ENCODE results near the gene SARDH.

Gene SARDH

DNA sequence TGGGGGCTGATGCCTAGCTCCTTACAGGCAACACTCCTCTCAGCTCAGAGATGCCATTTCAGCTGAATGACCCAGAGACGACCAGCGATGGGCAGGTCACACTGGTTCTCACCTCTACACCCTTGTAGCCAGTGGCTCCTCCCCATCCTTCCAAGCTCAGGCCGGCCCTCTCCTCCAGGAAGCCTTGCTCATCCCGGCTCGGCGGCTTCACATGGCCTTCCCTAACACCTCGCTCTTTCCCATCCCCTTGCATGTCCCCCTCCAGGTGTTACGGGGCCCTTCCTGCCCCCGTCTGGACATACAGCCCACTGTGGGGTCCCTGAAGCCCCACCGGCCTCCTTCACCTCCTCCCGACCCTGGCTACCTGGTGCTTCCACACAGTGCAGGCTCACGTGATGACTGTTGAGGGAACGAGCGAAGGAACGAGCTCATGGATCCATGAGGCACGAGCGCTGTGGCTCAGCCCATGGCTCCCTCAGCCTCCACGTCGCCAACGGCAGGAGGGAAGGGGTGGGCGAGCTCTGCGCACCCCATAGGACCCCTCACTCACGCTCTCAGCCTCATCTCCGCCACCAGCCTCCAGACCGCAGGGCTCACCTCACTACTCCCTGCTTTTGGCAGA lies 45.7 kb downstream of the SARDH start:
- TF ChIP-seq, protein P1, sequence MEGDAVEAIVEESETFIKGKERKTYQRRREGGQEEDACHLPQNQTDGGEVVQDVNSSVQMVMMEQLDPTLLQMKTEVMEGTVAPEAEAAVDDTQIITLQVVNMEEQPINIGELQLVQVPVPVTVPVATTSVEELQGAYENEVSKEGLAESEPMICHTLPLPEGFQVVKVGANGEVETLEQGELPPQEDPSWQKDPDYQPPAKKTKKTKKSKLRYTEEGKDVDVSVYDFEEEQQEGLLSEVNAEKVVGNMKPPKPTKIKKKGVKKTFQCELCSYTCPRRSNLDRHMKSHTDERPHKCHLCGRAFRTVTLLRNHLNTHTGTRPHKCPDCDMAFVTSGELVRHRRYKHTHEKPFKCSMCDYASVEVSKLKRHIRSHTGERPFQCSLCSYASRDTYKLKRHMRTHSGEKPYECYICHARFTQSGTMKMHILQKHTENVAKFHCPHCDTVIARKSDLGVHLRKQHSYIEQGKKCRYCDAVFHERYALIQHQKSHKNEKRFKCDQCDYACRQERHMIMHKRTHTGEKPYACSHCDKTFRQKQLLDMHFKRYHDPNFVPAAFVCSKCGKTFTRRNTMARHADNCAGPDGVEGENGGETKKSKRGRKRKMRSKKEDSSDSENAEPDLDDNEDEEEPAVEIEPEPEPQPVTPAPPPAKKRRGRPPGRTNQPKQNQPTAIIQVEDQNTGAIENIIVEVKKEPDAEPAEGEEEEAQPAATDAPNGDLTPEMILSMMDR (conservative IDR thresholded peaks at IDR 0.05; ENCODE audit: low read depth): no peak
- H3K27ac ChIP-seq: no peak overlapping the region
- CTCF ChIA-PET: no interaction called here
- POLR2A ChIA-PET (ENCODE audit: low non-redundant PET): no interaction called here
- DNase-seq (ENCODE audit: low spot score): no peak

GRCh38 chr9:133691626-133692363 lies 46.4 kb downstream of the SARDH start:
- TF ChIP-seq, protein P1 (conservative IDR thresholded peaks at IDR 0.05; ENCODE audit: low read depth): no peak
- ChIA-PET CTCF (no interaction called here), POLR2A (ENCODE audit: low non-redundant PET) (no interaction called here)
- H3K27ac ChIP-seq: no peak overlapping the region
- no peak for DNase-seq (ENCODE audit: low spot score)

GRCh38 chr9:133691191-133691590 lies 47.0 kb downstream of the SARDH start:
- CTCF ChIA-PET: no interaction called here
- TF ChIP-seq, protein P1 (conservative IDR thresholded peaks at IDR 0.05; ENCODE audit: low read depth): no peak
- POLR2A ChIA-PET (ENCODE audit: low non-redundant PET): no interaction called here
- DNase-seq (ENCODE audit: low spot score): no peak
- H3K27ac ChIP-seq: no peak overlapping the region

- POLR2A ChIA-PET (ENCODE audit: low non-redundant PET): no interaction called here
- CTCF ChIA-PET: no interaction called here
- TF ChIP-seq, protein P1 (conservative IDR thresholded peaks at IDR 0.05; ENCODE audit: low read depth): no peak
- no peak overlapping the region for H3K27ac ChIP-seq
- DNase-seq (ENCODE audit: low spot score): peak; percentile 34
Observed at GRCh38 chr9:133690081-133690561, 48.0 kb downstream of the SARDH start.

DNA sequence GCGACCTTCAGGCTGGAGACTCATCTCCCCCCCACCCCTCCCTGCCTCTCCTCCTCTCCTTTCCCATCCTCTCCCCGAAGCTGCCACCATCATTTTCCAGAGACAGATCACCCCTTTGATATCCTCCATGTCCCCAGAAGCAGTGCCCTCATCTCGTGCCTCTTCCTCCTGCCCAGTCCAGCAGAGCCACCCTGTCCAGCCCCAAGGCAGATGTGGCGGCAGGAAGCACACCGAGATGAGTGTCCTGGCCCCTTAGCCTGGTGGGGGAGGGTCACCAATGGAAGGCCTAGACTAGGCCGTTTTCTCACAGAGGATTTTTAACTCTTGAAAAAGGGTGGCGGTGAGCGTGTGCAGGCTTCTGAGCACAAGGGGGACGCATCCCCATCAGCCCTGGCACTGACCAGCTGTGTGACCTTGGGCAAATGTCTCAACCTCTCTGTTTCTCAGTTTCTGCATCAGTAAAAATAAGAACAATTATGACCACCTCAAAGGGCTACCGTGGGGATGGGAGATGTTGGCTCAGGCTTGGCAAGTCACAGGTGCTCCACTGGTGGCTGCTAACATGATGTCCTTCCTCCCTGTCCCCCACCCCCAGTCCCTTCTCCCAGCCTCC lies 48.9 kb downstream of the SARDH start:
- H3K27ac ChIP-seq: no peak overlapping the region
- ChIA-PET POLR2A (ENCODE audit: low non-redundant PET) (no interaction called here), CTCF (no interaction called here)
- TF ChIP-seq, protein P1 (conservative IDR thresholded peaks at IDR 0.05; ENCODE audit: low read depth): no peak
- DNase-seq (ENCODE audit: low spot score): no peak

DNA sequence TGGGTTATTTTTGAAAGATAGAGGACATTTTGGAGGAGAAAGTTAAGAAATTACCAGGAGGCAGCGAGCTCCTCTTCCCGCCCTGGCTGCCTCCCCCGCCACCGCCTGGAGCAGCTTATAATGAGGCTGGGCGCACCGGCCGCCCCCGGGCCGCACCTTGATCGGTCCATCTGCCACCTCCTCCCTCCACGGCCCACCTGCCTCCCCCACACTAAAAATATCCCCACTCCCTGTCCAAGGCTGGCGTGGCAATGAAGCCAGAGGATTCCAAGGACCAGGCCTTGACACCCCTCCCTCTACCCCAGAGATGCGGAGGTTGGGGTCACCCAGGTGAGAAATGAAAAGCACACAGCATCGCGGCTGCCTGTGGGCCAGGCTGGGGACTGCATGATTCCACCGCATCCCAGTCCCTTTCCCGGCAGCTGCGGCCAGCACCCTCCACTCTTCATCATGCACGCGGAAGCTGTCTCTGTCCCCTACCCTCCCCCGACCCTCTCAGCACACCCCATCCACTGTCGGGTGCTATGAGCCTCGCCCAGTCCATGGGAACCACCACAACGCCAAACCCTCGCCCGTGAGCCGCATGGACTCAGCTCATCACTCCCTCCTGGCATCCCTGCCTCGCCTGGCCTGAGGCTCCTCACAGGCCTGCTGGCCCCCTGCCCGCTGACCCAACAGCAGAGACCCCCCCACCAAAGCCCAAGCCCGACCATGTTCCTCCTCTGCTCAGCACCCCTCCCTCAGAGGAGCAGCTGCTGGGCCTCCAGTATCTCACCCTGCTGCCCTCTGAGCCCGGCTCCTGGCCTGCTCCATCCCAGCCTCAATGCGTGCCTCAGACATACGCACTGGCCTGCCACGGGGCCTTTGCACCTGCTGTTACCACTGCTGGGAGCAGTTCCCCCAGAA lies 50.0 kb downstream of the SARDH start:
- DNase-seq (ENCODE audit: low spot score): no peak
- ChIA-PET POLR2A (ENCODE audit: low non-redundant PET) (interaction anchor here (0.6 kb wide), 1 partner anchor 693 kb away, joined by 3 read pairs; no protein-coding TSS in a partner anchor), CTCF (interaction anchor here (0.5 kb wide), 1 partner anchor 171 kb away, joined by 4 read pairs; no protein-coding TSS in a partner anchor)
- H3K27ac ChIP-seq: no peak overlapping the region
- TF ChIP-seq, protein P1 (conservative IDR thresholded peaks at IDR 0.05; ENCODE audit: low read depth): no peak
